H1 (cell line): ENCODE results near the gene POP5. TPM values are rescaled to one million over a fixed set of nuclear protein-coding genes. Genes with fewer than 3 reads are reported as not detected.
"Not testable (repeated sequence)": the region's sequence is repeated elsewhere in the genome, so short reads cannot be mapped to it uniquely, and the experiment has no call there.

Source experiments
- CTCF ChIA-PET: fragments of 300-600 bp; sonication (Branson Sonifier 250); formaldehyde crosslinking; loops from one replicate; lab custom pipeline; 2021; ENCODE audit not compliant: partially characterized antibody; lab: Charles Lee
- POLR2A ChIA-PET: fragments of 300-600 bp; sonication (Branson Sonifier 250); formaldehyde crosslinking; loops from one replicate; lab custom pipeline; 2021; ENCODE audit warnings: inconsistent platforms; ENCODE audit not compliant: partially characterized antibody; lab: Charles Lee
- DNase-seq, 2 experiments: peaks; one replicate each; pipeline versions ENCODE4 v3.0.0 to v3.0.0-alpha.2; 2010 to 2022; ENCODE audit warnings: low spot score in 2 of 2, low read depth in 1 of 2, mixed read lengths in 1 of 2
- FAIRE-seq: peaks from 2 replicates; lab custom pipeline; 2011; peaks lifted over from hg19 to GRCh38; lab: Jason Lieb, UNC
- H2AFZ ChIP-seq: 2 replicates; pipeline ENCODE4 v1.8.1; 2012; ENCODE audit warnings: low read length, inconsistent platforms
- H2AK5ac ChIP-seq: 2 replicates; pipeline ENCODE4 v1.6.1; 2013; ENCODE audit warnings: low read depth, low read length
- H2BK120ac ChIP-seq: replicated peaks from 2 replicates; pipeline ENCODE3; 2013; ENCODE audit warnings: low read depth, low read length, inconsistent platforms
- H2BK12ac ChIP-seq: 2 replicates; pipeline ENCODE4 v1.6.1; 2013; ENCODE audit warnings: low read depth, low read length
- H2BK15ac ChIP-seq: 2 replicates; pipeline ENCODE4 v1.6.1; 2013; ENCODE audit warnings: low read length
- H2BK20ac ChIP-seq: 2 replicates; pipeline ENCODE4 v1.6.1; 2013; ENCODE audit warnings: low read length
- H2BK5ac ChIP-seq: 2 replicates; pipeline ENCODE4 v1.6.1; 2013; ENCODE audit warnings: low read depth, low read length
- H3K14ac ChIP-seq: 2 replicates; pipeline ENCODE4 v1.6.1; 2013; ENCODE audit warnings: inconsistent platforms; ENCODE audit not compliant: insufficient read length
- H3K18ac ChIP-seq: 2 replicates; pipeline ENCODE4 v1.6.1; 2013; ENCODE audit warnings: low read length; ENCODE audit errors: extremely low read depth
- H3K23ac ChIP-seq: 2 replicates; pipeline ENCODE4 v1.6.1; 2013; ENCODE audit warnings: inconsistent platforms; ENCODE audit not compliant: insufficient read length
- H3K23me2 ChIP-seq: 2 replicates; pipeline ENCODE4 v1.6.1; 2013; ENCODE audit warnings: low read depth, low read length
- H3K27ac ChIP-seq: 2 replicates; pipeline ENCODE4 v1.6.1; 2011; ENCODE audit warnings: low read depth, low read length, inconsistent platforms
- H3K27me3 ChIP-seq, 4 experiments: replicated peaks in 1 of 4; 1 replicate in 1 of 4; 2 replicates in 3 of 4; pipeline versions ENCODE4 v1.6.1 to v1.8.1; 2011 to 2013; ENCODE audit warnings: low read length in 3 of 4, mild to moderate bottlenecking in 3 of 4, inconsistent platforms in 2 of 4, mixed read lengths in 2 of 4, moderate library complexity in 1 of 4; ENCODE audit not compliant: control insufficient read depth in 3 of 4, insufficient read depth in 3 of 4; ENCODE audit errors: extremely low read depth in 1 of 4
- H3K36me3 ChIP-seq, 4 experiments: 2 replicates each; pipeline versions ENCODE4 v1.6.1 to v1.8.1; 2011 to 2013; ENCODE audit warnings: mild to moderate bottlenecking in 4 of 4, low read length in 3 of 4, moderate library complexity in 2 of 4, control low read depth in 1 of 4, inconsistent platforms in 1 of 4; ENCODE audit not compliant: insufficient read depth in 4 of 4, control insufficient read depth in 2 of 4
- H3K4ac ChIP-seq: replicated peaks from 2 replicates; pipeline ENCODE3; 2013; ENCODE audit warnings: low read length, low read depth, mixed read lengths, inconsistent platforms; ENCODE audit not compliant: insufficient read length
- H3K4me1 ChIP-seq, 4 experiments: replicated peaks in 1 of 4; 1 replicate in 1 of 4; 2 replicates in 3 of 4; pipeline versions ENCODE4 v1.6.1 to v1.8.1; 2011 to 2013; ENCODE audit warnings: low read length in 3 of 4, inconsistent platforms in 2 of 4, mixed read lengths in 1 of 4; ENCODE audit not compliant: insufficient read depth in 4 of 4, control insufficient read depth in 3 of 4
- H3K4me2 ChIP-seq, 2 experiments: 2 replicates each; pipeline versions ENCODE4 v1.6.1 to v1.8.1; 2011 to 2013; ENCODE audit warnings: low read depth in 2 of 2, low read length in 2 of 2, control low read depth in 1 of 2, inconsistent platforms in 1 of 2, mild to moderate bottlenecking in 1 of 2; ENCODE audit not compliant: insufficient read depth in 1 of 2
- H3K4me3 ChIP-seq, 4 experiments: fragments of 200-600, 300-600 bp in 1 of 4; sonication (generic), shearing (Covaris generic), sonication (Bioruptor Twin) in 1 of 4; 2 replicates each; pipeline versions ENCODE4 v1.5.1 to v1.8.1; 2011 to 2016; ENCODE audit warnings: low read length in 4 of 4, low read depth in 3 of 4, control low read depth in 2 of 4, inconsistent platforms in 2 of 4, mild to moderate bottlenecking in 2 of 4, mixed read lengths in 1 of 4, moderate library complexity in 1 of 4; ENCODE audit not compliant: insufficient read depth in 2 of 4; ENCODE audit errors: extremely low read depth in 1 of 4
- H3K56ac ChIP-seq: replicated peaks from 2 replicates; pipeline ENCODE3; 2013; ENCODE audit warnings: low read depth, mild to moderate bottlenecking, mixed read lengths, low read length, inconsistent platforms; ENCODE audit not compliant: insufficient read length
- H3K79me1 ChIP-seq: 2 replicates; pipeline ENCODE4 v1.6.1; 2013; ENCODE audit warnings: low read depth, low read length, control low read depth
- H3K79me2 ChIP-seq, 2 experiments: 2 replicates each; pipeline versions ENCODE4 v1.6.1 to v1.8.1; 2012 to 2013; ENCODE audit warnings: low read length in 2 of 2, mild to moderate bottlenecking in 2 of 2, inconsistent platforms in 1 of 2; ENCODE audit not compliant: insufficient read depth in 2 of 2, control insufficient read depth in 1 of 2
- H3K9ac ChIP-seq, 4 experiments: replicated peaks in 1 of 4; 1 replicate in 1 of 4; 2 replicates in 3 of 4; pipeline versions ENCODE4 v1.6.1 to v1.8.1; 2011 to 2013; ENCODE audit warnings: low read depth in 3 of 4, low read length in 3 of 4, control low read depth in 2 of 4, mild to moderate bottlenecking in 2 of 4, moderate library complexity in 2 of 4, inconsistent platforms in 1 of 4; ENCODE audit errors: extremely low read depth in 1 of 4
- H3K9me3 ChIP-seq, 2 experiments: 2 replicates each; pipeline versions ENCODE4 v1.6.1 to v1.8.1; 2012 to 2013; ENCODE audit warnings: mild to moderate bottlenecking in 2 of 2, moderate library complexity in 2 of 2, control low read depth in 1 of 2, inconsistent platforms in 1 of 2, low read depth in 1 of 2, low read length in 1 of 2, mixed read lengths in 1 of 2; ENCODE audit not compliant: insufficient read depth in 2 of 2
- H4K20me1 ChIP-seq, 2 experiments: replicated peaks in 1 of 2; 2 replicates each; pipeline versions ENCODE3 to v1.8.1; 2011 to 2013; ENCODE audit warnings: inconsistent platforms in 2 of 2, low read length in 2 of 2, mild to moderate bottlenecking in 1 of 2; ENCODE audit not compliant: insufficient read depth in 2 of 2, control insufficient read depth in 1 of 2
- H4K5ac ChIP-seq: 2 replicates; pipeline ENCODE4 v1.6.1; 2013; ENCODE audit warnings: low read length, low read depth, mixed read lengths, inconsistent platforms; ENCODE audit not compliant: insufficient read length
- H4K8ac ChIP-seq: 2 replicates; pipeline ENCODE4 v1.8.0; 2013; ENCODE audit warnings: mild to moderate bottlenecking, moderate library complexity, low read length, inconsistent platforms; ENCODE audit not compliant: insufficient read depth; ENCODE audit errors: extremely low read depth
- H4K91ac ChIP-seq: replicated peaks from 2 replicates; pipeline ENCODE3; 2013; ENCODE audit warnings: low read length, mixed read lengths, inconsistent platforms; ENCODE audit not compliant: insufficient read length
- WGBS, 2 experiments: shearing (Covaris generic) in 1 of 2; methylation state at CpG; one replicate each; pipeline versions ENCODE4 v1.1.6 to v1.1.7; 2013 to 2015; ENCODE audit warnings: low lambda C conversion rate in 2 of 2, mixed read lengths in 2 of 2, inconsistent platforms in 1 of 2, low coverage in 1 of 2, missing lambda C conversion rate in 1 of 2; ENCODE audit not compliant: insufficient replicate concordance in 2 of 2, insufficient coverage in 1 of 2, insufficient read length in 1 of 2; ENCODE audit errors: extremely low coverage in 1 of 2, missing lambda C conversion rate in 1 of 2; 5-methylcytosine and 5-hydroxymethylcytosine counted together
- polyA plus RNA-seq, 7 experiments: library from polyadenylated mRNA; depleted of rRNA in 3 of 7; stranded (reverse) in 5 of 7; unstranded in 2 of 7; fragments of >200 nt in 5 of 7; fragments of 200-250 nt in 2 of 7; gene quantifications; 1 replicate in 5 of 7; 2 replicates in 1 of 7; 4 replicates in 1 of 7; pipeline versions ENCODE4 v1.2.1 to v1.2.3, GENCODE V29; 2011 to 2013; ENCODE audit warnings: missing spikeins in 2 of 7, mixed read lengths in 2 of 7
- total RNA-seq: library from RNA; stranded (reverse); fragmentation: NEBNext Ultra II Directional; extraction: Animal tissue kit (Norgen Biotek cat#: 25700); gene quantifications from 2 replicates; pipeline ENCODE4 v1.2.1, GENCODE V29; 2021

Gene POP5
- total and polyA plus RNA-seq, 2 of the 8 experiments (the other 6 are each of a cell fraction or from before 2014, with no cell fraction given), result 59.7 to 124 TPM

- not testable (repeated sequence) for H2BK20ac ChIP-seq, H3K36me3 ChIP-seq, H3K4me3 ChIP-seq, H3K9me3 ChIP-seq, H4K5ac ChIP-seq, FAIRE-seq, H4K8ac ChIP-seq, H3K23me2 ChIP-seq, H3K23ac ChIP-seq, H3K9ac ChIP-seq, H2BK5ac ChIP-seq, H3K27me3 ChIP-seq, DNase-seq, H3K4me2 ChIP-seq, H4K20me1 ChIP-seq, H3K79me1 ChIP-seq, H2BK15ac ChIP-seq, H3K56ac ChIP-seq, H3K18ac ChIP-seq, H2BK12ac ChIP-seq, H3K14ac ChIP-seq, H2AK5ac ChIP-seq, H3K4ac ChIP-seq, H2BK120ac ChIP-seq, H3K79me2 ChIP-seq, H3K27ac ChIP-seq, H4K91ac ChIP-seq, H2AFZ ChIP-seq, H3K4me1 ChIP-seq
- 96% methylated on average over 4 of the region's 4 CpGs; no CpG with 5 or more reads in 1 of the 2 experiments for WGBS, 2 experiments
- ChIA-PET CTCF (interaction anchor here (0.6 to 1.6 kb wide), 2 partner anchors 18 to 312 kb away, joined by 3 to 7 read pairs; no protein-coding TSS in a partner anchor), POLR2A (interaction anchor here (0.6 kb wide), 1 partner anchor 135 kb away, joined by 3 read pairs; no protein-coding TSS in a partner anchor)
Measured at GRCh38 chr12:120617767-120618166, 36.6 kb upstream of the POP5 start.

GRCh38 chr12:120617193-120617592 is 36.0 kb upstream of the POP5 start:
- FAIRE-seq, H4K91ac ChIP-seq, H3K4me2 ChIP-seq, H3K9me3 ChIP-seq, H3K79me2 ChIP-seq, H3K18ac ChIP-seq, H3K4me1 ChIP-seq, H2AFZ ChIP-seq, H3K4me3 ChIP-seq, H2BK20ac ChIP-seq, H2BK15ac ChIP-seq, H3K23ac ChIP-seq, H2BK12ac ChIP-seq, H2AK5ac ChIP-seq, H4K20me1 ChIP-seq, H3K79me1 ChIP-seq, H3K27me3 ChIP-seq, H3K9ac ChIP-seq, H4K8ac ChIP-seq, H4K5ac ChIP-seq, H3K56ac ChIP-seq, DNase-seq, H3K23me2 ChIP-seq, H2BK120ac ChIP-seq, H3K4ac ChIP-seq, H3K14ac ChIP-seq, H2BK5ac ChIP-seq, H3K36me3 ChIP-seq, H3K27ac ChIP-seq: not testable (repeated sequence)
- WGBS, 2 experiments, result 91% methylated on average over 3 of the region's 3 CpGs; no CpG with 5 or more reads in 1 of the 2 experiments
- CTCF ChIA-PET, result interaction anchor here (0.7 to 1.6 kb wide), 2 partner anchors 17 to 356 kb away, joined by 3 to 7 read pairs; no protein-coding TSS in a partner anchor
- POLR2A ChIA-PET, result interaction anchor here (0.6 kb wide), 1 partner anchor 136 kb away, joined by 3 read pairs; no protein-coding TSS in a partner anchor
